Neural cell (in vitro differentiated cells): Measurements from ENCODE around the gene BRD9. TPM values are rescaled to one million over a fixed set of nuclear protein-coding genes. Genes with fewer than 3 reads are reported as not detected.
"Not testable (repeated sequence)": the region's sequence is repeated elsewhere in the genome, so short reads cannot be mapped to it uniquely, and the experiment has no call there.

Experiments used
- H2AFZ ChIP-seq: fragments of 200-600, 300-800 bp; sonication (generic), shearing (Covaris generic); 2 replicates; pipeline ENCODE4 v1.6.0; 2014; ENCODE audit warnings: low read depth, mild to moderate bottlenecking, antibody characterized with exemption, low read length, moderate library complexity
- H3F3A ChIP-seq: fragments of 200-600 bp; shearing (Covaris generic); 2 replicates; pipeline ENCODE4 v1.6.1; 2016; ENCODE audit warnings: mild to moderate bottlenecking, moderate library complexity, mixed read lengths, antibody characterized with exemption, low read length; ENCODE audit not compliant: insufficient read depth, poor library complexity, severe bottlenecking
- H3K27ac ChIP-seq: fragments of 200-600, 300-800 bp; sonication (generic), shearing (Covaris generic); 2 replicates; pipeline ENCODE4 v1.5.1; 2014; ENCODE audit warnings: mild to moderate bottlenecking, low read length, moderate library complexity
- H3K27me3 ChIP-seq: fragments of 300-800, 200-600 bp; sonication (generic), shearing (Covaris generic); 2 replicates; pipeline ENCODE4 v1.6.0; 2014; ENCODE audit warnings: mild to moderate bottlenecking, low read depth, low read length, moderate library complexity; ENCODE audit not compliant: insufficient read depth
- H3K36me3 ChIP-seq: fragments of 300-800, 200-600 bp; sonication (generic), shearing (Covaris generic); 2 replicates; pipeline ENCODE4 v1.5.1; 2014; ENCODE audit warnings: mild to moderate bottlenecking, antibody characterized with exemption, low read length, moderate library complexity; ENCODE audit not compliant: insufficient read depth
- H3K4me2 ChIP-seq: fragments of 300-800, 200-600 bp; sonication (generic), shearing (Covaris generic); 2 replicates; pipeline ENCODE4 v1.6.0; 2014; ENCODE audit warnings: mild to moderate bottlenecking, low read length
- H3K4me3 ChIP-seq: fragments of 300-800, 200-600 bp; sonication (generic), shearing (Covaris generic); 2 replicates; pipeline ENCODE4 v1.5.1; 2014; ENCODE audit warnings: mild to moderate bottlenecking, low read length, moderate library complexity
- H3K79me2 ChIP-seq: fragments of 200-600 bp; shearing (Covaris generic); replicated peaks from 2 replicates; pipeline ENCODE4 v1.6.0; 2014; ENCODE audit warnings: mild to moderate bottlenecking, low read length, moderate library complexity; ENCODE audit not compliant: insufficient read depth
- H3K9ac ChIP-seq: fragments of 300-800, 200-600 bp; sonication (generic), shearing (Covaris generic); 2 replicates; pipeline ENCODE4 v1.6.1; 2016; ENCODE audit warnings: mild to moderate bottlenecking, low read length, mixed read lengths
- H3K9me2 ChIP-seq: fragments of 200-600 bp; shearing (Covaris generic); 2 replicates; pipeline ENCODE4 v1.6.1; 2016; ENCODE audit warnings: mild to moderate bottlenecking, low read length, mixed read lengths; ENCODE audit not compliant: insufficient read depth
- H3K9me3 ChIP-seq: fragments of 200-600, 300-800 bp; sonication (generic), shearing (Covaris generic); 2 replicates; pipeline ENCODE4 v1.6.1; 2016; ENCODE audit warnings: mild to moderate bottlenecking, mixed run types, low read length, moderate library complexity, mixed read lengths
- H4K20me1 ChIP-seq: fragments of 200-600 bp; shearing (Covaris generic); 2 replicates; pipeline ENCODE4 v1.6.1; 2016; ENCODE audit warnings: mild to moderate bottlenecking, mixed run types; ENCODE audit not compliant: insufficient read depth
- polyA plus RNA-seq: library from polyadenylated mRNA; depleted of rRNA; stranded (reverse); fragments of >200 nt; gene quantifications from 2 replicates; pipeline ENCODE4 v1.2.3, GENCODE V29; 2014

The BRD9 gene
- polyA plus RNA-seq, 1 donor from 2014 or later = 50.4 TPM

DNA sequence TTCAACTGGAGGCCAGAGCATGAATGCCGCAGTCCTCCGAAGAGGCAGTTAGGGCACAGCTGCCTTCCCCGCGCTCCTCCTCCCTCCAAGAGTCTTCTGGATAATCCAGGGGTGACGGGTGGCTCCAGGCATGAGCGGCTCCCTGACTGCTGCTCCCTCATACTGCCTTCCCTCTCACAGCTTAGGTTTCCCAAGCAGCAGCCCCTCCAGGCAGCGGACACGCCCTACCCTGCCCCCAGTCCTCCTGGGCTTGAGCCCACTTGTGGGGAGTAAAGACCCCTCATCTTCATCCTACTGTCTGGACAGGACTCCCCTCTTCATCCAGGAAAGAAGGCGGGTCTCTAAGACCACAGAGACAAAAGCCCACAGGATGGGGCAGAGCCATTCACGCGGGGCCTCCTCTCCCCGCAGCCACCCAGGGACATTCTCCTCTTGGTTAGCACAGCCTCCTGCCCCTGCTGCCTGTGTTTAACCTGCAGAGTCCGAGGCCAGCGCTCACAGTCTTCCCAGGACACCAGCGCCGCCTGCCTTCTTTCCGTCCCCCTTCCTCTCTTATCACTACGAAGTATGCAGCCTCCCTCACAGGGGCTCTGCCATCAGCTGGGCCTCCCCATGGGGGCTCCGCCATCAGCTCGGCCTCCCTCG lies 47.4 kb downstream of the BRD9 start:
- not testable (repeated sequence) for H3K27ac ChIP-seq, H3K9me3 ChIP-seq, H3K36me3 ChIP-seq, H3K27me3 ChIP-seq, H3K4me2 ChIP-seq, H3K9me2 ChIP-seq, H2AFZ ChIP-seq, H3K4me3 ChIP-seq, H3K9ac ChIP-seq, H3F3A ChIP-seq, H3K79me2 ChIP-seq, H4K20me1 ChIP-seq

GRCh38 chr5:844426-844825 lies 48.2 kb downstream of the BRD9 start:
- H3K27me3 ChIP-seq, H3F3A ChIP-seq, H3K4me2 ChIP-seq, H3K9me2 ChIP-seq, H4K20me1 ChIP-seq, H3K4me3 ChIP-seq, H2AFZ ChIP-seq, H3K36me3 ChIP-seq, H3K27ac ChIP-seq, H3K79me2 ChIP-seq, H3K9me3 ChIP-seq, H3K9ac ChIP-seq: not testable (repeated sequence)

DNA sequence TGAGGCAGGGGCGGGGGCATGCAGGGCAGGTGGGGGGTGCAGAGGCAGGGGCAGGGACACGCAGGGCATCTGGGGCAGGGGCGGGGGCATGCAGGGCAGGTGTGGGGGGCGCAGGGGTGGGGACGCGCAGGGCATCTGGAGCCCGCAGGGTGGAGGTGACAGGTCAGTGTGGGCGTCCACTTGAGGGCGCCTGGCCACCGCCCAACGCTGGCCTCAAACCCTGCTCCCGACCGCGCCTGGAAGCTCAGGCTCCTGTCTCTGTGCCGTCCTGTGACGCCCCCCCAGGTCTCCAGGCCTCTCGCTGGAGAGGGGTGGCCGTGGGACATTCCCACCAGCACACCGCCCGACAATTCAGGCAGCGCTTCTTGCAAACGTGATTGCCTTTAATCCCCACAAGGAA lies 48.7 kb downstream of the BRD9 start:
- H3K9me2 ChIP-seq, H3K9me3 ChIP-seq, H3K4me2 ChIP-seq, H3K27ac ChIP-seq, H3K9ac ChIP-seq, H2AFZ ChIP-seq, H3F3A ChIP-seq, H3K36me3 ChIP-seq, H4K20me1 ChIP-seq, H3K4me3 ChIP-seq, H3K27me3 ChIP-seq, H3K79me2 ChIP-seq: not testable (repeated sequence)

DNA sequence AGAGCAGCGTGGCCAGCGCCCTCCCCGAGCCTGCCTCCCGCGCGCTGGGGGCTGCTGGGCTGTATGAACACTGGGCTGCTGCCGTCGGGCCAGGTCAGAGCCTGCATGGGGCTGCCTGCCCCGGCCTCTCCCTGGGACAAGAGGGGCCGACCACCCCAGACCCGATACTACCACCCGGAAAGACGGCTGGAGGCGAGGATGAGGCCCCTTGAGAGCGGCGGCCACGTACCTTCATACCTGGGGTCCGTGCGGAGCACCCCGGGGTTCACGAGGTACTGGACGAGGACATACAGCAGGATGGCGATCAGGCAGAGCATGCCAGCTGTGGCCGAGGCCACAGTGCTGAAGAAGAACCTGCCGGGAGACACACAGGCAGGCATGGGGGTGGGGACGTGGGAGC lies 49.2 kb downstream of the BRD9 start:
- not testable (repeated sequence) for H4K20me1 ChIP-seq, H3K27ac ChIP-seq, H3F3A ChIP-seq, H3K36me3 ChIP-seq, H3K9ac ChIP-seq, H3K4me3 ChIP-seq, H3K79me2 ChIP-seq, H3K27me3 ChIP-seq, H3K9me3 ChIP-seq, H2AFZ ChIP-seq, H3K9me2 ChIP-seq, H3K4me2 ChIP-seq

GRCh38 chr5:842402-843221 lies 50.0 kb downstream of the BRD9 start:
- H3K27me3 ChIP-seq, H4K20me1 ChIP-seq, H3K9ac ChIP-seq, H3K79me2 ChIP-seq, H3K4me3 ChIP-seq, H3K9me2 ChIP-seq, H3F3A ChIP-seq, H3K27ac ChIP-seq, H3K9me3 ChIP-seq, H2AFZ ChIP-seq, H3K36me3 ChIP-seq, H3K4me2 ChIP-seq: not testable (repeated sequence)

DNA sequence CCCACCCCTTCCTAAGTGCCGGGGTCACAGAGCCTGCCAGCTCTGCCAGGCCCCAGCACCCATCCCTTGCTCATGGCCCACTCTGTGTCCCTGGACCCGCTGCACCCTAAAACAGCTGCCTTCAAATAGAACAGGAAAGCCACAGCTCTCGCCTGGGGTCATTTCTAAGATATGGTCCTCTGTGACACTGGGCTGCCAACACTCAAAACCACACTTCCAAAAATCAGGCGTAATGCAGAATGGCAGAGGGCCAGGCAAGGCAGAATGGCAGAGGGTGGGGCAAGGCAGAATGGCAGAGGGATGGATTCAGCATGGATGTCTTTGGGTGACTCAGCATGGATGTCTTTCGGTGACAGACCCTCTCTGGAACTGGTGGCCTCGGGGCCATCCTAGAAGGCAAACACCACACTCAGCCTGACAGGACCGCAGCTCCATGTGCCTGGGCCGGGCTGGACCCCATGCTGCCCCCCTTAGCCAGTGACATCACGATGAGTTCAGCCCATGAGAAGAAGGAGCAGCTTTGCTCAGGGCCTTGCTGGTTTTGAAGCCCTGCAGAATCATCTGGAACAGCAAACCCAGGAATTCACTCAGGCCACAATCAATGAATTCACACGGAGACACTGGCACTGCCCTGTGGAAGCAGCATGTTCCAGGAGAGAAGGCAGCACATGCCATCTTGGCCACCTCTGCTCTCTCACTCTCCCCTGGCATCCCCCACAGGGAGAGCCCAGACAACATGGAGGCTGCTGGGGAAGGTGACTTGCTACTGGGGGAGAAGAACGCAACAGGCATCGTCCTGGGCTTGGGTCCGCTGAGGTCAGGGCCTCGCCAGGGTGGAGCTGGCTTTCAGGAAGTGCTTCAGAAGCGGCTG lies 50.8 kb downstream of the BRD9 start:
- not testable (repeated sequence) for H3K4me2 ChIP-seq, H3K27ac ChIP-seq, H3F3A ChIP-seq, H4K20me1 ChIP-seq, H3K9ac ChIP-seq, H3K36me3 ChIP-seq, H3K79me2 ChIP-seq, H3K4me3 ChIP-seq, H3K27me3 ChIP-seq, H3K9me3 ChIP-seq, H2AFZ ChIP-seq, H3K9me2 ChIP-seq

DNA sequence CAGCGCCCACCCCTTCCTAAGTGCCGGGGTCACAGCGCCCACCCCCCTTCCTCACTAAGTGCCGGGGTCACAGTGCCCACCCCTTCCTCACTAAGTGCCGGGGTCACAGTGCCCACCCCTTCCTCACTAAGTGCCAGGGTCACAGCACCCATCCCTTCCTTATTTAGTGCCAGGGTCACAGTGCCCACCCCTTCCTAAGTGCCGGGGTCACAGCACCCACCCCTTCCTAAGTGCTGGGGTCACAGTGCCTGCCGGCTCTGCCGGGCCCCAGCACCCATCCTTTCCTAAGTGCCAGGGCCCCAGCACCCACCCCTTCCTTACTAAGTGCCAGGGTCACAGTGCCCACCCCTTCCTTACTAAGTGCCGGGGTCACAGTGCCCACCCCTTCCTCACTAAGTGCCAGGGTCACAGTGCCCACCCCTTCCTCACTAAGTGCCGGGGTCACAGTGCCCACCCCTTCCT lies 51.6 kb downstream of the BRD9 start:
- not testable (repeated sequence) for H3K27me3 ChIP-seq, H3K79me2 ChIP-seq, H3K9me3 ChIP-seq, H2AFZ ChIP-seq, H3K9ac ChIP-seq, H3K4me3 ChIP-seq, H3K9me2 ChIP-seq, H3F3A ChIP-seq, H3K4me2 ChIP-seq, H4K20me1 ChIP-seq, H3K36me3 ChIP-seq, H3K27ac ChIP-seq
